ENCODE results near the gene IGF2BP2.
"Not testable (repeated sequence)": the region's sequence is repeated elsewhere in the genome, so short reads cannot be mapped to it uniquely, and the experiment has no call there.

The IGF2BP2 gene

GRCh38 chr3:185797993-185798830 lies 26.6 kb downstream of the IGF2BP2 start:
- no peak for FAIRE-seq

- no peak for FAIRE-seq
Measured at GRCh38 chr3:185797108-185797881, 27.5 kb downstream of the IGF2BP2 start.

GRCh38 chr3:185796431-185797107 lies 28.3 kb downstream of the IGF2BP2 start:
- peak; percentile 95 for FAIRE-seq

GRCh38 chr3:185793381-185793780 lies 31.5 kb downstream of the IGF2BP2 start:
- FAIRE-seq = no peak

GRCh38 chr3:185792955-185793354 lies 31.9 kb downstream of the IGF2BP2 start:
- FAIRE-seq = no peak

- no peak for FAIRE-seq
Measured at GRCh38 chr3:185789891-185790830, 34.7 kb downstream of the IGF2BP2 start.

GRCh38 chr3:185789134-185789533 lies 35.7 kb downstream of the IGF2BP2 start:
- no peak for FAIRE-seq

- FAIRE-seq = no peak
Measured at GRCh38 chr3:185788292-185788691, 36.5 kb downstream of the IGF2BP2 start.

GRCh38 chr3:185786956-185787877 lies 37.6 kb downstream of the IGF2BP2 start:
- no peak for FAIRE-seq

GRCh38 chr3:185786258-185786657 lies 38.6 kb downstream of the IGF2BP2 start:
- FAIRE-seq = not testable (repeated sequence)

GRCh38 chr3:185784317-185784716 lies 40.5 kb downstream of the IGF2BP2 start:
- FAIRE-seq = no peak

GRCh38 chr3:185781759-185782158 lies 43.1 kb downstream of the IGF2BP2 start:
- FAIRE-seq = no peak

- no peak for FAIRE-seq
Measured at GRCh38 chr3:185779461-185779860, 45.4 kb downstream of the IGF2BP2 start.

GRCh38 chr3:185778821-185779220 lies 46.0 kb downstream of the IGF2BP2 start:
- no peak for FAIRE-seq

- no peak for FAIRE-seq
Measured at GRCh38 chr3:185778094-185778493, 46.7 kb downstream of the IGF2BP2 start.

- FAIRE-seq = no peak
Measured at GRCh38 chr3:185770109-185770508, 54.7 kb downstream of the IGF2BP2 start.

GRCh38 chr3:185768578-185768982 lies 56.3 kb downstream of the IGF2BP2 start:
- peak; percentile 49 for FAIRE-seq

GRCh38 chr3:185767002-185767688 lies 57.7 kb downstream of the IGF2BP2 start:
- FAIRE-seq = no peak

GRCh38 chr3:185766329-185767001 lies 58.4 kb downstream of the IGF2BP2 start:
- FAIRE-seq = no peak

GRCh38 chr3:185764980-185765370 lies 59.9 kb downstream of the IGF2BP2 start:
- FAIRE-seq = no peak
